Measurements from ENCODE around the gene SEC31A. TPM values are rescaled to one million over a fixed set of nuclear protein-coding genes. Genes with fewer than 3 reads are reported as not detected.

Gene SEC31A
- total and polyA plus RNA-seq, 2 of the 4 experiments (the other 2 are of a cell fraction), result 278 to 366 TPM

DNA sequence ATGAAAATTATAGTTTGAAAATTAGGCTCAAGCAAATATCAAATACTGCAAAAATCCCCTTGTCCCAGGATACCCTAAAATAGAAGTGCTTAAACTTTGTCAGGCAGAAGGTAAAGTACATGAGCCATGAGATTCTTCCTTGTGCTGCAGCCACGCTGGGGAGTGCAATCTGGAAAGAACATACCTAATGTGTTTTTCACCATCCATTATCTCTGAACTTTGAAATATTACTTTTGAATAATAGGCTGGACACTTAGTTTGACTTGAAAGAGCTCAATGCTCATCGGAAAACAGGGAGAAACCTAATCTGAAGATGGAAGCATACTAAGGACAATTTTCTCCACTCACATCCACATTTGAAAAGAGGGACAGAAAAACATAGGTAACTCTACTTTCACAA, 28.4 kb upstream of the SEC31A start:
- H3K23ac ChIP-seq (ENCODE audit: low read depth, low read length), result no peak overlapping the region
- in situ Hi-C loops (cut with MboI; ENCODE audit: low sequenced_read_pairs), result no loop called here
- dilution Hi-C loops (cut with HindIII; ENCODE audit: low sequenced_read_pairs, unreplicated experiment), result no loop called here
- H2AFZ ChIP-seq (replicated peaks; ENCODE audit: low read length, poor library complexity), result no peak overlapping the region
- H4K20me1 ChIP-seq (ENCODE audit: insufficient read depth, low read length), result no peaks in the 10 kb centered on the region
- H3K9me3 ChIP-seq (ENCODE audit: control insufficient read depth, insufficient read depth, low read length), result no peaks in the 10 kb centered on the region
- ChIA-PET CTCF (no interaction called here), POLR2A (ENCODE audit: unreplicated experiment) (no interaction called here)
- no peak overlapping the region for H4K91ac ChIP-seq (ENCODE audit: insufficient read depth, low read depth, low read length)
- ATAC-seq (ENCODE audit: low read depth) (no peak), DNase-seq (no peak)
- no peaks in the 10 kb centered on the region for H3K27me3 ChIP-seq (ENCODE audit: control insufficient read depth, insufficient read depth, low read length)
- no peak overlapping the region for H3K14ac ChIP-seq (replicated peaks; ENCODE audit: low read depth, low read length)
- TF ChIP-seq CHD1 (IDR thresholded peaks at IDR 0.05; ENCODE audit: low read depth, low read length) (no peak), SMC3 (IDR thresholded peaks at IDR 0.05; ENCODE audit: low read depth, low read length) (no peak)
- H4K8ac ChIP-seq (ENCODE audit: low read depth in 2 of 2, low read length in 2 of 2), result no peak overlapping the region
- no peak overlapping the region for H2BK5ac ChIP-seq (ENCODE audit: low read depth, low read length, poor library complexity, severe bottlenecking)
- H3K18ac ChIP-seq (ENCODE audit: low read depth, low read length), result no peak overlapping the region
- no peaks in the 10 kb centered on the region for H3K9me1 ChIP-seq (ENCODE audit: insufficient read depth, low read length)
- peaks cover 1% of the 10 kb centered on the region; the same call in 1 of the 2 replicates for H3K36me3 ChIP-seq (ENCODE audit: control insufficient read depth, insufficient read depth, low read length)
- H3K79me1 ChIP-seq (ENCODE audit: low read depth in 1 of 2, low read length in 2 of 2), result no peaks in the 10 kb centered on the region
- no peak overlapping the region for H3K4me3 ChIP-seq (ENCODE audit: insufficient read depth, low read depth, low read length)
- H2BK120ac ChIP-seq (ENCODE audit: low read depth, low read length), result no peak overlapping the region
- H2AK5ac ChIP-seq (ENCODE audit: low read depth, low read length), result no peak overlapping the region
- no peak overlapping the region for H3K27ac ChIP-seq (ENCODE audit: insufficient read depth, low read length)
- H2BK15ac ChIP-seq (ENCODE audit: low read depth, low read length), result no peak overlapping the region
- H3K4me1 ChIP-seq (ENCODE audit: control insufficient read depth, insufficient read depth, low read length), result no peaks in the 10 kb centered on the region
- H3K4me2 ChIP-seq (ENCODE audit: low read depth, low read length), result no peak overlapping the region
- intact Hi-C loops (cut with micrococcal nuclease), result no loop called here
- no peak overlapping the region for H3K56ac ChIP-seq (ENCODE audit: extremely low read depth, insufficient read depth, low read length)
- WGBS, 2 experiments (ENCODE audit: extremely low coverage in 2 of 2, insufficient read length in 1 of 2), result no CpG with 5 or more reads among the region's 2 CpGs
- no TSS peak for BruUV-seq (replicated peaks)
- H4K5ac ChIP-seq (ENCODE audit: low read depth, low read length), result no peak overlapping the region
- H3K4ac ChIP-seq (ENCODE audit: low read depth, low read length), result no peak overlapping the region
- H2BK20ac ChIP-seq (ENCODE audit: low read depth, low read length), result no peak overlapping the region
- H2AK9ac ChIP-seq (replicated peaks; ENCODE audit: low read depth, low read length, poor library complexity), result no peak overlapping the region
- H3K9ac ChIP-seq (ENCODE audit: low read depth, low read length), result no peak overlapping the region

Data from IMR-90 (cell line).